ENCODE data around the gene NRCAM. TPM values are rescaled to one million over a fixed set of nuclear protein-coding genes. Genes with fewer than 3 reads are reported as not detected.

Gene NRCAM
- total RNA-seq, 1 donor from 2014 or later = 9.3 TPM

DNA sequence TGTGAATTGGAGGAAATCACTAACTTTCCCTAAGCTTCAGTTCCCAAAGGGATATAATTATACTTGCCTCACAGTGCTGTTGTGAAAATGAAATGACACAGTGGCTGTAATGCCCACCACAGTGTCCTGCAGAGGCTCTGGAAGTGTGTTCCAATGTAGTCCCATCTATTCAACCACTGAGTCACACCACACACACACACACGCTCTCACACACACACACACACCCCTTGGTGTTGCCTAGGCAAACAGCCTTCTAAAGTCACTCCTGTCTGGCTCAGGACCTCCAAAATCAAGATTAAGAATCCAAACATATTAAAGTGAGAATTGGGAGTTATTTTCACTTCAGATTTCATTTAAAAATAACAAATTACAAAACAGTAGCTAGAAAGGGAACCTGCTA is 73.3 kb downstream of the NRCAM start:
- TF ChIP-seq EZH2 (IDR thresholded peaks at IDR 0.05; ENCODE audit: insufficient read depth, low read length) = no peak
- TF ChIP-seq, protein P1, sequence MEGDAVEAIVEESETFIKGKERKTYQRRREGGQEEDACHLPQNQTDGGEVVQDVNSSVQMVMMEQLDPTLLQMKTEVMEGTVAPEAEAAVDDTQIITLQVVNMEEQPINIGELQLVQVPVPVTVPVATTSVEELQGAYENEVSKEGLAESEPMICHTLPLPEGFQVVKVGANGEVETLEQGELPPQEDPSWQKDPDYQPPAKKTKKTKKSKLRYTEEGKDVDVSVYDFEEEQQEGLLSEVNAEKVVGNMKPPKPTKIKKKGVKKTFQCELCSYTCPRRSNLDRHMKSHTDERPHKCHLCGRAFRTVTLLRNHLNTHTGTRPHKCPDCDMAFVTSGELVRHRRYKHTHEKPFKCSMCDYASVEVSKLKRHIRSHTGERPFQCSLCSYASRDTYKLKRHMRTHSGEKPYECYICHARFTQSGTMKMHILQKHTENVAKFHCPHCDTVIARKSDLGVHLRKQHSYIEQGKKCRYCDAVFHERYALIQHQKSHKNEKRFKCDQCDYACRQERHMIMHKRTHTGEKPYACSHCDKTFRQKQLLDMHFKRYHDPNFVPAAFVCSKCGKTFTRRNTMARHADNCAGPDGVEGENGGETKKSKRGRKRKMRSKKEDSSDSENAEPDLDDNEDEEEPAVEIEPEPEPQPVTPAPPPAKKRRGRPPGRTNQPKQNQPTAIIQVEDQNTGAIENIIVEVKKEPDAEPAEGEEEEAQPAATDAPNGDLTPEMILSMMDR (IDR thresholded peaks at IDR 0.05; ENCODE audit: insufficient read depth, low read depth, low read length) = no peak
- H3K4me1 Mint-ChIP-seq (ENCODE audit: low read depth, unreplicated experiment) = no peaks in the 10 kb centered on the region
- no peak for FAIRE-seq

DNA sequence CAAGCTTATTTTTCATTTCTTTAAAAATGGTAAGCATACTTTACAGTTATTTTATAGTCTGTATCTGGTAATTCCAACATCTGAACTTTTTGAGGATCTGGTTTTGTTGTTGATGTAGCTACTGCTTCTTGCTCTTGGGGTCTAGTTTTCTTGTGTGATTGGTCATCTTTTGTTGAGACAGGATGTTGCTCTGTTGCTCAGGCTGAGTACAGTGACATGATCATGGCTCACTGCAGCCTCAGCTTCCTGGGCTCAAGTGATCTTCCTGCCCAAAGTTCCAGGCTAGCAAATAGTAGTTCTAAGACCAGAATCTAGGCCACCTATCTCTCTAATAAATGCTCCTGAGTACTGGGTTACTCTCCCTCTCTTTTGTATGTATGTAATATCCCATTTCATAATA is 75.7 kb downstream of the NRCAM start:
- no peak overlapping the region for H3K4me2 ChIP-seq (ENCODE audit: low read length)
- H3K9ac ChIP-seq (ENCODE audit: low read length) = no peak overlapping the region
- H3K79me2 ChIP-seq (ENCODE audit: insufficient read depth, low read length) = no peaks in the 10 kb centered on the region
- no peak for FAIRE-seq
- no peak overlapping the region for H3K4me3 ChIP-seq (ENCODE audit: insufficient read depth, low read depth, low read length)
- no peaks in the 10 kb centered on the region for H3K36me3 ChIP-seq (ENCODE audit: insufficient read depth, low read length)
- no peak overlapping the region for H2AFZ ChIP-seq (ENCODE audit: low read depth, low read length)
- Mint-ChIP-seq H3K4me3 (ENCODE audit: unreplicated experiment) (no peak overlapping the region), H3K27me3 (ENCODE audit: low read depth, unreplicated experiment) (no peaks in the 10 kb centered on the region), H3K4me1 (ENCODE audit: low read depth, unreplicated experiment) (no peaks in the 10 kb centered on the region), H3K9me3 (ENCODE audit: unreplicated experiment) (no peaks in the 10 kb centered on the region), H3K36me3 (ENCODE audit: low read depth, unreplicated experiment) (no peaks in the 10 kb centered on the region), H3K27ac (ENCODE audit: unreplicated experiment) (no peak overlapping the region)
- H3K4me1 ChIP-seq (ENCODE audit: insufficient read depth, low read length) = no peaks in the 10 kb centered on the region
- TF ChIP-seq EZH2 (IDR thresholded peaks at IDR 0.05; ENCODE audit: insufficient read depth, low read length) = no peak
- TF ChIP-seq, protein P1 (IDR thresholded peaks at IDR 0.05; ENCODE audit: insufficient read depth, low read depth, low read length) = no peak
- H3K9me3 ChIP-seq (ENCODE audit: insufficient read depth, low read depth, low read length) = no peaks in the 10 kb centered on the region
- H3K27ac ChIP-seq (ENCODE audit: low read depth, low read length) = no peak overlapping the region
- H3K27me3 ChIP-seq (ENCODE audit: insufficient read depth, low read length) = no peaks in the 10 kb centered on the region
- DNase-seq (ENCODE audit: low read depth) = no peak
- H4K20me1 ChIP-seq (ENCODE audit: insufficient read depth, low read length) = no peaks in the 10 kb centered on the region

More for the DNA sequence above, 73.3 kb downstream of the NRCAM start:
- H3K79me2 ChIP-seq (ENCODE audit: insufficient read depth, low read length) = no peaks in the 10 kb centered on the region
- H3K27ac Mint-ChIP-seq (ENCODE audit: unreplicated experiment) = no peak overlapping the region
- no peak overlapping the region for H3K9ac ChIP-seq (ENCODE audit: low read length)
- no peak overlapping the region for H2AFZ ChIP-seq (ENCODE audit: low read depth, low read length)
- no peaks in the 10 kb centered on the region for H3K9me3 Mint-ChIP-seq (ENCODE audit: unreplicated experiment)
- no peak for DNase-seq (ENCODE audit: low read depth)
- H3K9me3 ChIP-seq (ENCODE audit: insufficient read depth, low read depth, low read length) = no peaks in the 10 kb centered on the region
- no peak overlapping the region for H3K27ac ChIP-seq (ENCODE audit: low read depth, low read length)
- peak overlapping the region; percentile 23 for H3K4me2 ChIP-seq (ENCODE audit: low read length)
- H3K4me3 Mint-ChIP-seq (ENCODE audit: unreplicated experiment) = no peak overlapping the region
- H3K27me3 Mint-ChIP-seq (ENCODE audit: low read depth, unreplicated experiment) = no peaks in the 10 kb centered on the region
- H3K4me1 ChIP-seq (ENCODE audit: insufficient read depth, low read length) = no peaks in the 10 kb centered on the region
- H3K4me3 ChIP-seq (ENCODE audit: insufficient read depth, low read depth, low read length) = no peak overlapping the region
- H4K20me1 ChIP-seq (ENCODE audit: insufficient read depth, low read length) = no peaks in the 10 kb centered on the region
- no peaks in the 10 kb centered on the region for H3K27me3 ChIP-seq (ENCODE audit: insufficient read depth, low read length)
- H3K36me3 Mint-ChIP-seq (ENCODE audit: low read depth, unreplicated experiment) = no peaks in the 10 kb centered on the region
- H3K36me3 ChIP-seq (ENCODE audit: insufficient read depth, low read length) = no peaks in the 10 kb centered on the region

DNA sequence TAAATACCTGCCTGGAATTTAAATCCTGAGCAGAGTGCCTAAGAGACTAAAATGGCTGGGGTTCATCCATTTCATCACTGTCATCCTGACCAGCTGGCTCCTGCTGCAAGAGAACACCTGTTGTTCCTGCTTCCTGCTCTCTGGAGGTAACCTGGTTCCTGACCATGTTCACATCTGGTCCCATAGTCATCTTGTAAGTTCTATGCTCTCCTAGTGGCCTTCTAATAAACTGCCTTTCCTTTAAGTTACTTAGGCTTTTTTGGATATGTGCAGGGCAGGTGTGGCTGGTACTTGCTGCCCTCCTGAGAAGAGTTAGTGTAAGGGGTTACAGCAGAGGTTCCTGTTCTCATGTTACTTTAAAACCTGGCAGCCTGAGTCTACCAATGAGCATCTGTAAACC is 80.0 kb downstream of the NRCAM start:
- Histone ChIP-seq H3K27ac (ENCODE audit: low read depth, low read length) (no peak overlapping the region), H3K36me3 (ENCODE audit: insufficient read depth, low read length) (no peaks in the 10 kb centered on the region), H3K9me3 (ENCODE audit: insufficient read depth, low read depth, low read length) (no peaks in the 10 kb centered on the region), H3K4me1 (ENCODE audit: insufficient read depth, low read length) (no peaks in the 10 kb centered on the region), H3K4me2 (ENCODE audit: low read length) (no peak overlapping the region), H2AFZ (ENCODE audit: low read depth, low read length) (no peak overlapping the region), H3K27me3 (ENCODE audit: insufficient read depth, low read length) (no peaks in the 10 kb centered on the region), H3K4me3 (ENCODE audit: insufficient read depth, low read depth, low read length) (no peak overlapping the region), H4K20me1 (ENCODE audit: insufficient read depth, low read length) (no peaks in the 10 kb centered on the region), H3K9ac (ENCODE audit: low read length) (no peak overlapping the region), H3K79me2 (ENCODE audit: insufficient read depth, low read length) (peaks cover 3% of the 10 kb centered on the region)
- TF ChIP-seq, protein P1 (IDR thresholded peaks at IDR 0.05; ENCODE audit: insufficient read depth, low read depth, low read length) = no peak
- no peak for TF ChIP-seq EZH2 (IDR thresholded peaks at IDR 0.05; ENCODE audit: insufficient read depth, low read length)
- DNase-seq (ENCODE audit: low read depth) (no peak), FAIRE-seq (no peak)
- Mint-ChIP-seq H3K27ac (ENCODE audit: unreplicated experiment) (no peak overlapping the region), H3K27me3 (ENCODE audit: low read depth, unreplicated experiment) (no peaks in the 10 kb centered on the region), H3K4me3 (ENCODE audit: unreplicated experiment) (no peak overlapping the region), H3K36me3 (ENCODE audit: low read depth, unreplicated experiment) (no peaks in the 10 kb centered on the region), H3K9me3 (ENCODE audit: unreplicated experiment) (no peaks in the 10 kb centered on the region), H3K4me1 (ENCODE audit: low read depth, unreplicated experiment) (no peaks in the 10 kb centered on the region)
